T-helper 1 cell treated with Interleukin-12 subunit alpha and Interleukin-12 subunit beta and Interleukin-4 antibody, amounts not matched to agents 30 ng/mL and 1 ng/mL, for 36 hours (primary cell): ENCODE measurements around the gene CPLX4. TPM values are rescaled to one million over a fixed set of nuclear protein-coding genes. Genes with fewer than 3 reads are reported as not detected.

Source experiments
- intact Hi-C: fragments of 100-400 bp; cut with micrococcal nuclease; formaldehyde crosslinking; loops from one replicate; pipeline ENCODE4 v1.15.1; 2024
- total RNA-seq: library from RNA; stranded (reverse); gene quantifications from 2 replicates; pipeline ENCODE4 v1.2.3, GENCODE V29; 2022

CPLX4 gene, protein sequence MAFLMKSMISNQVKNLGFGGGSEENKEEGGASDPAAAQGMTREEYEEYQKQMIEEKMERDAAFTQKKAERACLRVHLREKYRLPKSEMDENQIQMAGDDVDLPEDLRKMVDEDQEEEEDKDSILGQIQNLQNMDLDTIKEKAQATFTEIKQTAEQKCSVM
- total RNA-seq: not detected in 2 replicates

GRCh38 chr18:59318460-59319050, at the start of gene CPLX4:
Gene CPLX4 (minus strand): TSS chr18:59318649. CDS start chr18:59318462, 187 bp downstream.
- intact Hi-C loops: no loop called here

DNA sequence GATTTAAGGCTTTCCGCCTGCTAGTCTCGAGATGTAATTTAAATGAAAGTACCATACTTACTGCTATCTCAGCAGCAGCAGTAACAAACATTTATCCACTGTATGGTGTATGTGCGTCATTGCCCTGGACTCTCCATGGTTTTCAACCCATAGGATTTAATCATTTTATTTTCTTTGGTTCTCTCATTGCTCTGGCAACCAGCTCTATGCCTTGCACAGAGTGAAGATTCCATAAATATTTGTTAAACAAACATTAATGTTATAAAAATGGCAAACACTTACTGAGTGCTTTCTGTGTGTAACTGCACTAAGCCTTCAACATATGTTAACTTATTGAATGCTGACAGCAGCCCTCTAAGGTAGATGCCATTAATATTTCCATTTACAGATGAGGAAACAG, 41.9 kb upstream of the CPLX4 start:
- intact Hi-C loops: no loop called here

DNA sequence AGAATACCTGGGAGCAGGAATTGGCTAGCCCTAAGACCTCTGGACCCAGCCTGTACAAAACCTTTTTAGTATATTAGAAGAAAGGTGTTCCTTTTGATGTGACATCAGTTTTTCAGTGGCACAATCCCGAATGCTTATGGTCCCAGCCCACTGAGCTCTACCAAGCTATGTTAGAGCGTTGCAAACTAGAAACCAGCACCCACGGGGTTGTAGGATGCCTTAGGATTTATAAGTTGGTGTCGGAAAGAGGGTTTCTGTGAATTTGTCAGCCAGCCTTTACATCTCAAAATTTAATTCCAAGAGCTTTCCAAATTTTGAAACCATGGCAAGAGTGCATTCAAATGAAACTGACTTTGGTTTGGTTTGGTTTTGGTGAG, 41.1 kb upstream of the CPLX4 start:
- intact Hi-C loops: loop anchor here (1.0 to 5.0 kb wide), 8 partner anchors 43 to 1772 kb away; partner anchors contain the start of genes FECH, MALT1, NARS1 and SEC11C

DNA sequence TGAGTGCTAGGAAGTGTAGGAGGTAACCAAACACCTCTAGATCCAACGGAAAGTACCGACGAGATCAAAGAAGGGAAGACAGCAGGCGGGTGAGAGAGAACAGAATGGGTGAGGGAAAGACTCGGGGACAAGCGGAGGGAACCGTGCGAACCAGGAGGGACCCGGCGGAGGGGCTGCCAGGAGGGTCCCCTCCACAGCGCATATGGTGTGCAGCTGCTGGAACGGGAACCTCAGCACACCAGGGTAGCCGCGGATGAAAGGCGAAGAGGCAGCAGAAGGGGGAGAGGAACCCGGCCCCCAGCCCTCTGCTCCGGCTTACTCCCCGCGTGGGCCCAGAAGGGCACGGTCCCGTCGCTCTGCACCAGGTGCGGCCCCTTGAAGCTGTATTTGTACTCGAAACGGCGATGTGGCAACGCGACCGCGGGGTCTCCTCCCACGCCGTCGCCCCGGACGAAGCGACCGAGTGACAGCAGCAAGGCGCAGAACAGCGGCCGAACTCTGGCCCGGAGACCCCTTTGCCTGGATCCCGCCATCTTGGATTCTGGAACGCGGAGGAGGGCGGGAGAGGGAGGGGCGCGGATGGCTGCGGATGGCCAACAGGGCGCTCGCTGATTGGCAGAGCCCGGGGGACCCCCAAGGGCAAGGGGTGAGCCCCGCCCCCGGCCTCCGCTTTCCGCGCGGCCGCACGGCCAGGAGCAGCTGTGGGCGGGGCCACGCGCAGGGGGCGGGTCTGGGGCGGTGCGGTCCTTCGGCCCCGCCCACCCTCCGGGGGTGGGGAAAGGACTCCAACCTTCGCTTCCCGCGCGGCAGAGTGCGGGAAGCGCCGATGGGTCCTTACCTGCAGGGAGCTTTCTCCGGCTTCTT, 40.5 kb upstream of the CPLX4 start, which contains the start of gene LMAN1:
LMAN1 (minus strand) TSS at position 554 of the 864 bp plus-strand sequence; CDS start at position 533, 21 bp downstream.
- intact Hi-C loops: loop anchor here (1.0 to 5.0 kb wide), 11 partner anchors 10 to 1772 kb away; partner anchors contain the start of genes FECH, MALT1, NARS1 and SEC11C

- intact Hi-C loops: loop anchor here (1.0 to 5.0 kb wide), 9 partner anchors 9 to 1771 kb away; partner anchors contain the start of genes FECH and NARS1
Measured at GRCh38 chr18:59358414-59358711, 39.9 kb upstream of the CPLX4 start.

DNA sequence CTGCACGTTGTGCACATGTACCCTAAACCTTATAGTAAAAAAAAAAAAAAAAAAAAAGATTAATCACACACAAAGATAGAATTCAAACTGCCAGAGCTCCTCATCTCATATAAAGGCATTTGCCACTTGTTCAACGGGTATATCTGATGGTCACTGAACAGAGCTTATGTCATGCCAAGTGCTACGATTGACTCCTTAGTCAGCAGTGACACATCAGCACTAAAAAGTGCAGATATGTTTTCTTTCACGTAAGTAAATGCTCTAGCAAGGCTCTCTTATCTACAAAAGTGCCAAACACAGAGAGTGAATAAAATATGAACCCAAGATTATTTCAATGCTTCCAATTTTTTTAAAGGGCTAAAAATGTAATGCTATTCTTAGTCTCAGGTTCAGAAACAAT, 39.5 kb upstream of the CPLX4 start:
- intact Hi-C loops: loop anchor here (1.0 to 5.0 kb wide), 9 partner anchors 9 to 1771 kb away; partner anchors contain the start of genes FECH and NARS1

DNA sequence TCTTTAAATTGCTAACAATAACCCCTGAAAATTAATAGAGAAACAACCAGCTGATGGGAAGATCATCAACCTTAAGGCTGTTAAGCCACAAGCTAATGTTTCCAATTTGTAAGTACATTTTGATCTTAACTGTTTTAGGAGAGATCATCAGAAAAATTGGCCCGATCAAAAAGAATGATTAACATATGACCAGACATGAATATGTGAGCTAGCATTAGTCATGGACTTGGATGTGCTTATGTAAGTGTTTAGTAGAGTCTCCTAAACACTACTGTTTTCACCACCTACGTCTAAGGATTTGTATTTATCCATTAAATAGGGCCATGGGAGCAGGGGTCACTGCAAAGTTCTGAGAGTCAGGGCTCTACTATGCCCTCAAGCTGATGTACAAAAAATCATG, 36.3 kb upstream of the CPLX4 start:
- intact Hi-C loops: loop anchor here (5.0 kb wide), 3 partner anchors 812 to 1767 kb away; partner anchors contain the start of genes FECH and NARS1

- intact Hi-C loops: no loop called here
Measured at GRCh38 chr18:59353079-59353680, 34.7 kb upstream of the CPLX4 start.

DNA sequence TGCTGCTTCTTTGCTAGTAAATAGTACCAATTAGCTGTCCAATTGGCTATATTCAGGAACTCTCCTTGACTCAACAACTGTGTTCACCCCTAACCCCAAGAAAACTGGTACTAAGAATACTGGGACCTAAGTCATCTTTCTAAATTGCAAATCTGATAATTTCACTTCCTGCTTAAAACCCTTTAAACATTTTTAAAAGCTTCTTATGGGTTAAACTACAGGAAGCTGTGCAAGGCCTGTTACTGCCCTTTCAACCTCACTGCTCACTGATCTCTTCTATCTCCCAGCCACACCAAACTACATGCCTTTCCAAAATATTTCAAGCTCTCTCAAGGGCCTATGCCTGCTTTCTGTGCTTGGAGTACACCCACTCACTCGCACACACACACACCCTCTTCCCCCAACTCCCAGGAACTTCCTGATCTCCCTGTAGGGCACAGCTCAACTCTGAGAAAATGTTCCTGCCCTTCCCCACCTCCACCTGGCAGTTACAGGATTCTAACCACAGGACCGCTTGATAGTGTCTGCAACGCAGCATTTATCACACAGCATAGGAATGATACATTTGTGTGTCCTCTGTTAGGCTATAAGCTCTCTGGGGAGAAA, 33.9 kb upstream of the CPLX4 start:
- intact Hi-C loops: no loop called here

DNA sequence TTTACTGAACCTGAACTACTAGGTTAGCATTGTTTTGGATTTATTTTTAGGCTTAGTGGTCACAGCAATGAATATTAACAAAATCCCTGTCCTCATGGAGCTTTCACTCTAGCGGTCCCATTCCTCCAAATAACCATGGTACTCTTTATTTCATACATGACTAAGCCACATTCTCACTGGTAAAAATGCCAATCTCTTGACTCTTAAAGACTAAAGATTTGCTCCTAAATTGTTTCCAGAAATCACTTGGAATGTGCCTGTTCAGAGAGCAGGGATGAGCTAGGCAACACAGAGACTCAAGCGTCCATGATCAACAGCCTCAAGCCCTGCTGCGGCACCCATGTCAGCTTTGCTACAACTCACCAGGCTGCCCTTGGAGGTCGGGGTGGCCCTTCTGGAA, 27.1 kb upstream of the CPLX4 start:
- intact Hi-C loops: no loop called here

- intact Hi-C loops: no loop called here
Measured at GRCh38 chr18:59344996-59345395, 26.5 kb upstream of the CPLX4 start.

DNA sequence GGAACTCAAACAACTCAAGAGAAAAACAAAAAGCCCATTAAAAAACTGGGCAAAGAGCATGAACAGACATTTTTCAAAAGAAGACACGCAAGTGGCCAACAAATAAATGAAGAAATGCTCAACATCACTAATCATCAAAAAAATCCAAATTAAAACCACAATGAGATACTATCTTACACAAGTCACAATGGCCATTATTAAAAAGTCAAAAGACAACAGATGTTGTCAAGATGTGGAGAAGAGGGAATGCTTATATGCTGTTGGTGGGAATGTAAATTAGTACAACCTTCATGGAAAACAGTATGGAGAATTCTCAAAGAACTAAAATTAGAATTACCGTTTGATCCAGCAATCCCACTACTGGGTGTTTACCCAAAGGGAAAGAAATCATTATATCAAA, 25.5 kb upstream of the CPLX4 start:
- intact Hi-C loops: no loop called here

DNA sequence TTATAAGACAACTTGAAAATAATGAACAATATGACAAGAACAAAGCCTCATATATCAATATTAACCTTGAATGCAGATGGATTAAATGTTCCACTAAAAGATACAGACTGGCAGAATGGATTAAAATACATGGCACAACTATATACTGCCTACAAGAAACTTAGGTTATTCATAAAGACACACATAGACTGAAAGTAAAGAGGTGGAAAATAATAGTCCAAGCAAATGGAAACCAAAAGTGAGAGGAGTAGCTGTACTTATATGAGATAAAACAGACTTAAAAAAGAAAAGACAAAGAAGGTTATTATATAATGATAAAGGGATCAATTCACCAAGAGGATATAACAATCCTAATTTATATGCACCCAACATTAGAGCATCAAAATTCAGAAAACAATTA, 22.4 kb upstream of the CPLX4 start:
- intact Hi-C loops: loop anchor here (1.0 kb wide), 1 partner anchor 17 kb away; no protein-coding TSS in a partner anchor

GRCh38 chr18:59340312-59340711, 21.9 kb upstream of the CPLX4 start:
- intact Hi-C loops: no loop called here

DNA sequence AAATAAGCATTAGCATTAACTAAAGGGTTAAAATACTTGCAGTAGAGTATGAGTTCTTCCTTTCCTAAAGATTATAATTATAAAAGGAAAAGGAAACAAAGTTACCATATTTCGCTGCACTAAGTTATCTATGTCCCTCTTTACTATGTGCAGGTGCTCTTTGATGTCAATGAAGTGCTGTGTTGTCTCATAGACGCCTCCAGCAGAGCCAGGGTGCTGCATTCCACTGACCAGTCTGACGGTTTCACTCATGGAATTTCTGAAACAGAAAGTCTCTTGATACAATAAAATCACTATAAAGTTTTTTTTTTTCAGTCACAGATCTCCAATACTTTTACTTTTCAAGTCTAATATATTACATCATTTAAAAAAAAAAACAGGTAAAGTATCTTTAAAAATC, 14.5 kb upstream of the CPLX4 start:
- intact Hi-C loops: no loop called here

GRCh38 chr18:59328683-59329082, 10.2 kb upstream of the CPLX4 start:
- intact Hi-C loops: no loop called here

DNA sequence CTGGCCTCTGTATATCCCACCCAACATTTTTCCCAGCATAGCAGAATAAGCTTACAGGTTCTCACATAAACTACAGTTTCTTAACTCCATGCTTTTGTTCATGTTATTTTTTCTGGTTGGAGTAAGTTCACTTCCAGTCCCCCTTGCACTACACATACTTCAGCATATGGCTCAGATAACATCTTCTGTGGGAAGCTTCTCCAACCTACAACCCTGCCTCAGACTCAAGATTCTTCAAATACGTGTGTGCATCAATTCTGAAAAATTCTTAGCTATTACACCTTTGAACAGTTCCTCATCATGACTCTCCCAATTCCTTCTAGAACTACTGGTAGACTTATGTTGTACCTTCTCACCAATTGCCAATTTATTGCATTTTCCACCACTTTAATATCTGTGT, 7.5 kb upstream of the CPLX4 start:
- intact Hi-C loops: no loop called here

DNA sequence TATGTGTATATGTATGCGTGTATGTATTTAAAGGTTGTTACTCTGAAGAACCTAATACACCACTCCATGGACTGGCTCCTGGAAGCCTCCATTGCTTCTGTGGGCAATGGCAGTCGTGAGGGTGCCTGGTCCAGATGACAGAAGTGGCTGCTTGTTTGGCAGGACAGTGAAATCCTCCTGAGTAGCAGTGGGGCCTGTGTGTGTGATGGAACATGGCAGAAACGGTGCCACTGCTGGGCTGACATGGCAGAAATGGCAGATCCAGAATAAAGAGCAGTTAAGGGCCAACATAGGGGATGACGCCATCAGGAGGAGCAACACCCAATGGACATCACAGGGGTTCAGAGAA, 6.1 kb upstream of the CPLX4 start:
- intact Hi-C loops: no loop called here

- intact Hi-C loops: no loop called here
Measured at GRCh38 chr18:59323931-59324622, 5.6 kb upstream of the CPLX4 start.

DNA sequence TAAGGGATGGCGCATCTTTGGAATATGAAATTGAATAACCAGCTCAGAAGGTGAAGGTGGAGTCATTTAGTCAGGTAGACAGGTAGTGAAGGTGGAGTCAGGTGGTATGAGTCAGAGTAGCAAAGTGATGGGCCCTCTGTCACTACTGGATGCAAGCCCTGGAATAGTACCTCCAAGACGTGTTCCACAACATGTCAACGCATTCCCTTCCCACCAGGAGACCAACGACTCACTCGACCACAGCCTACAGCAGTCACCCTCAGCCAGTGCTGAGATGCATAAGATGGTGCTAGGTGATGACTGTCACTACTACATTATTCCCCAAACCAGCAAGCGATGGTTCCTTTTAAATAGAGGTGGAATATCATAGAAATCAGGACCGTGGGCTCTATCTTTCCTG, 6.8 kb downstream of the CPLX4 start:
- intact Hi-C loops: no loop called here

DNA sequence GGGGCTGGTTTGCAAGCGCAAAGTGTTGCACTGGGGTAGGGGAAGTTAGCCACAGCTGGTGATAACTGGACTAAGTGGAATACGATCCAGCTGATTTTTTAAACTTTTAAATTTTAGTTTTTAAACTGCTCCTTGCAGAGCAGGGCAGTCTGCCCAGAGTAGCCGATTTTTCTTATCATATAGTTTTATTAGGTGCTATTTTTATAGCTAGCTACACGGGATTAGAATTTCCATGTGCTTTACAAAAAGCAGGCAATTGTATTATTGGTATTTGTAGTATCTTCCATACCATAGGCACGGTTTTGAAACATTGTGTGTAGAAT, 9.6 kb downstream of the CPLX4 start:
- intact Hi-C loops: loop anchor here (1.0 to 5.0 kb wide), 6 partner anchors 49 to 1238 kb away; no protein-coding TSS in a partner anchor
